GM19452 (cell line): ENCODE measurements around the gene CDH26.

Source experiments
- ATAC-seq: cut with Tn5 transposase; IDR thresholded peaks from one replicate; pipeline ENCODE4 v1.9.1; 2021; ENCODE audit not compliant: unreplicated experiment

CDH26 gene

GRCh38 chr20:59958123-59958522, at the start of gene CDH26:
Gene CDH26, plus strand, starts transcription at chr20:59958423. Its CDS starts 304 bp downstream, at chr20:59958727.
- no peak for ATAC-seq

DNA sequence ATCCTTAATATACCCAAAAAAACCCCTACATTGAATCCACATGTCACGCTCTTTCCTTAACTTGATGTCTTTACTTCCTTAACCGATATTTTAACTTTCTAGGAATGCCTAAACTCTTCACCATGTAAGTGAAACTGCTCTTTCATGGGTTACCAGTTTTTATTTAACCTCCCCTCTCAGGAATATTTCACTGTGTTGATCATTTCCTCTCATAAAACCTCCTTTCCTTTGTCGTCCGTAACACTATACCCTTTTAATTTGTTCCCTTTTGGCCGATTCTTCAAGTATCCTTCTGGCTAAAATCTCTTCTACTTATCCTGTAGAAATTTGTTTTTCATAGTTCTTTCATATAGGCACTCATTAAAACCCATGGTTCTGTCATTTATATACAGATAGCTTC, 49.4 kb upstream of the CDH26 start:
- ATAC-seq: no peak

DNA sequence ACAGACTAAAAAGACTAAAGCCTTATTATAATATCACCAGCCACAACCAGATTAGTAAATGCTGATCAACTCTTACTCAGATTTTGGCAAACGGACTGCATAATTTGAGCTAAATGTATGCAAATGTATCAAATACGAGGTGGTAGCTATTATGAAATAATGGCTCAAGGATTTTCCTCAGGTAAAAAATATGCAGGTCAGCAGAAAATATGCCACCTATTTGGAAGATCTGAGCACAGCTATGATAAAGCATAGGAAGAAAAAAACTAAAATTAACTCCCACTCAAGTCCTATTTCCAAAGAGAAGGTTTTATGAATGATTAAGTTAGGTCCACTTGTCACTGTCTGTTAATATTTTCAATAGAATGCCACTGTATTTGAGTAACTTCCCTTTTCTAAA, 47.2 kb upstream of the CDH26 start:
- ATAC-seq: no peak

GRCh38 chr20:59912609-59913008, 45.6 kb upstream of the CDH26 start:
- ATAC-seq: no peak

DNA sequence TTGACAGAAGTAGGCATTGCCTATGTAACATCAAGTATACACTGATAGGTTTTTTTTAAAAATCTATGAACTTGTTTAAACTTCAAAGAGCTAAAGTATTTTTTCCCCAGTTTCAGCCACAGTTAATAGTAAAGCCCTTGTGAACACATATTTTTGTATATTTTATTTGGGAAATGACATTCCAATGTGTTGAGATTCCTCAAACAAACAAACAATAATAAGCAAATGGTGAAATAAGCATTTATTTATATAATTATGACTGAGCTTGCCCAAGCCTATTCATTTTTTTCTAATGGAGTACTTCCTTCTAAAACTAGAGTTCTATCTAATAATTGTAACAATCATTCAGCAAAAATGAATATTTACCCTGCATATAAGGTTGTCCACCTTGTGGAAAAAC, 37.3 kb upstream of the CDH26 start:
- ATAC-seq: no peak

DNA sequence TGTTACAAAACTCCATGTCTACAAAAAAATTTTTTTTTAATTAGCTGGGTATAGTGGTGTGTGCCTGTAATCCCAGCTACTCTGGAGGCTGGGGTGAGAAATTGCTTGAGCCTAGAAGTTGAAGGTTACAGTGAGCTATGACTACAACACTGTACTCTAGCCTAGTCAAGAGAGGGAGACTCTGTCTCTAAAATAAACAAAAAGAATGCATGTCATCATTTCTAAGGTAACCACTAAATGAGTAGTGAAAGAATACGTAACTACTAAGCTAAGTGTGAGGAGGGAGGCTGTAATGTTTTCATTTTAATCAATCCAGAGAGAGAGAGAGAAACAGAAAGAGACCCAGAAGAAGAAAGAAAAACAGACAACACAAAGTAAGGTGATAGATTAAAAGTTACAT, 34.7 kb upstream of the CDH26 start:
- ATAC-seq: no peak

DNA sequence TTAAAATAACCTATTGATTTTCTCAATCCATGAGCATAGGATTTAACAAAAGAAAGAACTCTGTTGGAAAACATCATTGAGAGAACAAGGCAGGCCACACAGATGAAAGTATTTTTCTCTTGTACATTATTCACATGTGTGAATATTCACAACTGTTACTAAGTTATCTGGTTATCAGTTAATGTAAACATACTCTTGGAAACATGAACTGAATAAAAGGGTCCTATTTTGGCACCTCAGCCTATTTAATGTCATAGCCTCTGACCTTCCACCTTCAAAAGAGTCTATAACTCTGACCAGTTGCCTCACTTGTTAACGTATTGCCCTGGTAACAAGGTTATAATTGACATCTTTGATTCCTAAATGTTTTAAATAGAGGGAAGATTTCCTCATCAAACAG, 32.9 kb upstream of the CDH26 start:
- no peak for ATAC-seq

GRCh38 chr20:59925899-59926298, 32.3 kb upstream of the CDH26 start:
- no peak for ATAC-seq

- no peak for ATAC-seq
Observed at GRCh38 chr20:59931511-59932312, 26.5 kb upstream of the CDH26 start.

GRCh38 chr20:59932616-59933295, 25.5 kb upstream of the CDH26 start:
- no peak for ATAC-seq

- ATAC-seq: peak; percentile 31
Observed at GRCh38 chr20:59933296-59933848, 24.9 kb upstream of the CDH26 start, which contains the start of gene SYCP2. Gene SYCP2, minus strand, starts transcription at chr20:59933637. Its CDS starts 11,224 bp downstream, at chr20:59922413.

DNA sequence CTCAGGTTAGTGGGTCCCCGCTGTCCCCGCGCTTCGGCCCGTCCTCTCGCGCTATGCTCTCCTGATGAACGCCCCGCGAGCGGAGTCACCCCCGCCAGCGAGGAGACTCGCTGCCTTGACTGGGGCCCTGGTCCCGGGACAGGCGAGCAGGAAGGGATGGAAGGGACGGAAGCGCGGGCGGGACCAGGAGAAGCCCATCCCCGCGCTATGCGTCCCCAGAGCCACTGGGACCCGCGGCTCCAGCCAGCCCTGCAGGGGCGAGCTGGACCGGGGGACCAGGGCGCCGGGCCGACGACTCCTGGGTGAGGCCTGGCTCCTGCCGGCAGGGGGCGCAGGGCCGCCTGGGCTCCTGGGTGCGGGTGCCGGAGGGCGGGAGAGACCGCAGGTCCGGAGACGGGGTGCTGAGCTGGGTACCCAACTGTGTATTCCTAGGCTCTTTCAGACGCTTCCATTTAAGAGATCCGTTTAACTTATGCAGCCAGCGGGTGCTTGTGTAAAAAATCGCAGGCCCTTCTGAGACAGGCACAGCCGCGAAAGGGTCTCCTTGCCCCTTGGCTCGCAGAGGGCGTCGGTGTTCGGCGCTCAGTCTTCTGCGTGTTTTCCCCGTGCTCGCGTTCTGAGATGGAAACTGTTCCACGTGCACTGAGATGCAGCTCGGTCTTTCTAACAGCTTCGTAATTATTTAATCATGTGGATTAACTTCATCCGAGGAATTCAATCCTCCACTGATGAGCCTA, 24.2 kb upstream of the CDH26 start:
- ATAC-seq: peak; percentile 89

- ATAC-seq: no peak
Observed at GRCh38 chr20:59935457-59936185, 22.6 kb upstream of the CDH26 start.

GRCh38 chr20:59936409-59936808, 21.8 kb upstream of the CDH26 start:
- ATAC-seq: no peak

- ATAC-seq: no peak
Observed at GRCh38 chr20:59937150-59937549, 21.1 kb upstream of the CDH26 start.

DNA sequence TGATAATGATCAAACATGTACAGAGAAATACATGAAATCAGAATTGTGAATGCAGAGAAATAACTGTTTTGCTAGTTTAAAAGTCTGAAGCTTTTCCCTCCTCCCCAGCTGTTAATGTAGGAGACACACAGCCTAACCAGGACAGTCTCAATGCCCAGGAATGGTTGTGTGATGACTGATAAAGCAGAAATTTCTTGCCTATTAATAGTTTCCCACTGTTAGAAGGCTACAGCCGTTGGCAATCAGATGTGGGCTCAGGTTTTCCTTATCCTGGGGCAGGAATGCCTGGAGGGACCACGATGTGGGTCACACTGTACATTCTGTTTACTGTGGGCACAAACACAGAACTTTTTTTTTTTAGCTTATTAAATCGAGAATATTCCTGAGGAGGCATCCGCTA, 20.0 kb upstream of the CDH26 start:
- no peak for ATAC-seq

DNA sequence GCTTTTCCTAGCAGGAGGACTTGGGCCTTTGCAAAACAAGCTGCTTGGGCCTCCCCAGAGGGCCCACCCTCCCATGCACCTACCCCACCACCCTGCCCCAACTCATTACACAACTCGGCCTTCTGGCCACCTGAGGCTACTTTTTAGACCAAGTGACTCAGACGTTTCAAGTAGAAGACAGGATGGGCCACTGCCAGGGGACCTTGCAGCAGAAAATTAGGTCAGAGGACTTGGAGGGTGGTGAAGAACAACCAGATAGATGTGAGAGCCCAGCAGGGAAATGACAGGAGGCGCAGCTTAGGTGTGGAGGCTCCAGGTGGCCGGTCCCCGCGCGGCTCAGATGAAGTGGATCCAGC, 19.5 kb upstream of the CDH26 start:
- ATAC-seq: no peak

- peak; percentile 4 for ATAC-seq
Observed at GRCh38 chr20:59939052-59939878, 19.0 kb upstream of the CDH26 start.

DNA sequence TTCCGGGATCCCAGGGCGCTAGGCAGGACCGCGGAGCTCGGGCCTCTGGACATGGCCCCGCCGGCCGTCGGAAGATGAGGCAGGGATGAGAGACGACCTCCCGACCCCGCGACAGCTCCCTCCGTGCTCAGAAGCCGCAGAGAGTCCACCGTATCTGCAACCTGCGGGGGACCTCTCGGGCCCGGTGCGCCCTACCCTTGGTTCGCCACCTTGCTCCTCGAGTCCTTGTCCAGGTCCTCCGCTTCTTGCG, 18.4 kb upstream of the CDH26 start:
- ATAC-seq: peak; percentile 35
